Measurements from ENCODE around the gene IREB2. TPM values are rescaled to one million over a fixed set of nuclear protein-coding genes. Genes with fewer than 3 reads are reported as not detected.

Gene IREB2
- total RNA-seq, 2 donors from 2014 or later = 81.4 to 92.6 TPM

DNA sequence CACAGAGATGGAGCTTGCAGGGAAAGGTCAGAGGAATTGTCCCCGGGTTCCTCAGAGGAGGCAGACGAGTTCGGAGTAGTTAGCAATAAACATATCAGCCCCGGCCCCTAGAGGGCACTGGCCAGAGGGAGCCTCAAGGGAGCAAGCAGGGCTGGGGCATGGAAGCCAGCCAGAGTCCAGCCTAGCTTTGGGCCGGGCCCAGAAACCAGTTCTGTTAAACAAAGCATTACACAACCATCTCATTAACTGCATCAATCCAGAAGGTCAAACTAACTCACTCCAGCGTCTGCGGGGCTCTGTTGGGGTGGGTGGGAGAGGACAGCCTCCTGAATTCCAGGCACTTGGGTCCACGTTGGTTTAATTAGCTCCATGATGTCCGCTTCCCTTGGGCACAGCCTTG, 41.0 kb upstream of the IREB2 start:
- Mint-ChIP-seq H3K27me3 (ENCODE audit: insufficient read depth) (no peaks in the 10 kb centered on the region), H3K27ac (no peak overlapping the region), H3K4me1 (peaks cover 39% of the 10 kb centered on the region), H3K4me3 (no peak overlapping the region), H3K36me3 (ENCODE audit: low read depth) (no peaks in the 10 kb centered on the region), H3K9me3 (no peaks in the 10 kb centered on the region)
- TF ChIP-seq, protein P1, sequence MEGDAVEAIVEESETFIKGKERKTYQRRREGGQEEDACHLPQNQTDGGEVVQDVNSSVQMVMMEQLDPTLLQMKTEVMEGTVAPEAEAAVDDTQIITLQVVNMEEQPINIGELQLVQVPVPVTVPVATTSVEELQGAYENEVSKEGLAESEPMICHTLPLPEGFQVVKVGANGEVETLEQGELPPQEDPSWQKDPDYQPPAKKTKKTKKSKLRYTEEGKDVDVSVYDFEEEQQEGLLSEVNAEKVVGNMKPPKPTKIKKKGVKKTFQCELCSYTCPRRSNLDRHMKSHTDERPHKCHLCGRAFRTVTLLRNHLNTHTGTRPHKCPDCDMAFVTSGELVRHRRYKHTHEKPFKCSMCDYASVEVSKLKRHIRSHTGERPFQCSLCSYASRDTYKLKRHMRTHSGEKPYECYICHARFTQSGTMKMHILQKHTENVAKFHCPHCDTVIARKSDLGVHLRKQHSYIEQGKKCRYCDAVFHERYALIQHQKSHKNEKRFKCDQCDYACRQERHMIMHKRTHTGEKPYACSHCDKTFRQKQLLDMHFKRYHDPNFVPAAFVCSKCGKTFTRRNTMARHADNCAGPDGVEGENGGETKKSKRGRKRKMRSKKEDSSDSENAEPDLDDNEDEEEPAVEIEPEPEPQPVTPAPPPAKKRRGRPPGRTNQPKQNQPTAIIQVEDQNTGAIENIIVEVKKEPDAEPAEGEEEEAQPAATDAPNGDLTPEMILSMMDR (conservative IDR thresholded peaks at IDR 0.05) = peak; percentile 72
- WGBS, 2 experiments (ENCODE audit: insufficient coverage in 1 of 2, insufficient read length in 1 of 2) = 90 to 100% methylated on average over 1 to 9 of the region's 9 CpGs
- Histone ChIP-seq H3K9ac (ENCODE audit: extremely low read depth, low read length, poor library complexity, severe bottlenecking) (no peak overlapping the region), H3K4me1 (ENCODE audit: control insufficient read depth, insufficient read depth, low read length) (peaks cover 5% of the 10 kb centered on the region), H3K36me3 (ENCODE audit: control insufficient read depth, insufficient read depth, low read length) (no peaks in the 10 kb centered on the region), H3K9me3 (ENCODE audit: control insufficient read depth, low read length) (no peaks in the 10 kb centered on the region), H3K4me3 (ENCODE audit: low read length) (no peak overlapping the region), H3K27me3 (ENCODE audit: control insufficient read depth, insufficient read depth, low read length, poor library complexity, severe bottlenecking) (no peaks in the 10 kb centered on the region), H3K27ac (ENCODE audit: low read depth, low read length) (no peak overlapping the region)
- peak; percentile 87 for DNase-seq

DNA sequence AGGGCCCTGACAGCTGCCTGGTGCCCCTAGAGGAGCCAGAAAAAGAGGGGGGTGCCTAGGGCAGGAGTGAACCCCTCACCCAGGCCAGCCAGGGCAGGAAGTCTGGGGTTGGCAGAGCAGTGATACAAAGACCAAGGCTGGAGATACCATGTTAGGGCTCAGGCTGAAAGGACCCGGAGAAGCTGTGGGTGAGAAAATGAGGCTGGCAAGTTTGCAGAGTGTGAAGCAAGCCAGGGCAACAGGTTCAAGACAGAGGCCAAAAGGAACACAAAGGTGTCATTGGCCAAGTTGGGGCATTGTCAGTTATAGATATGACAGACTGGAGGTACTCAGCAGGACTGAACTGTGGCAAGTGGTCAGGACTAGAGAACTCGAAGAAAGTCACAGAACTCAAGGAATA, 40.6 kb upstream of the IREB2 start:
- Mint-ChIP-seq H3K27me3 (ENCODE audit: insufficient read depth) (no peaks in the 10 kb centered on the region), H3K27ac (no peak overlapping the region), H3K9me3 (no peaks in the 10 kb centered on the region), H3K4me1 (peaks cover 39% of the 10 kb centered on the region), H3K4me3 (no peak overlapping the region), H3K36me3 (ENCODE audit: low read depth) (no peaks in the 10 kb centered on the region)
- Histone ChIP-seq H3K9ac (ENCODE audit: extremely low read depth, low read length, poor library complexity, severe bottlenecking) (no peak overlapping the region), H3K4me3 (ENCODE audit: low read length) (no peak overlapping the region), H3K27ac (ENCODE audit: low read depth, low read length) (no peak overlapping the region), H3K9me3 (ENCODE audit: control insufficient read depth, low read length) (no peaks in the 10 kb centered on the region), H3K27me3 (ENCODE audit: control insufficient read depth, insufficient read depth, low read length, poor library complexity, severe bottlenecking) (no peaks in the 10 kb centered on the region), H3K4me1 (ENCODE audit: control insufficient read depth, insufficient read depth, low read length) (peaks cover 5% of the 10 kb centered on the region), H3K36me3 (ENCODE audit: control insufficient read depth, insufficient read depth, low read length) (no peaks in the 10 kb centered on the region)
- TF ChIP-seq, protein P1 (conservative IDR thresholded peaks at IDR 0.05) = no peak
- DNase-seq = no peak
- WGBS, 2 experiments (ENCODE audit: insufficient coverage in 1 of 2, insufficient read length in 1 of 2) = 95 to 100% methylated on average over 2 of the region's 2 CpGs

DNA sequence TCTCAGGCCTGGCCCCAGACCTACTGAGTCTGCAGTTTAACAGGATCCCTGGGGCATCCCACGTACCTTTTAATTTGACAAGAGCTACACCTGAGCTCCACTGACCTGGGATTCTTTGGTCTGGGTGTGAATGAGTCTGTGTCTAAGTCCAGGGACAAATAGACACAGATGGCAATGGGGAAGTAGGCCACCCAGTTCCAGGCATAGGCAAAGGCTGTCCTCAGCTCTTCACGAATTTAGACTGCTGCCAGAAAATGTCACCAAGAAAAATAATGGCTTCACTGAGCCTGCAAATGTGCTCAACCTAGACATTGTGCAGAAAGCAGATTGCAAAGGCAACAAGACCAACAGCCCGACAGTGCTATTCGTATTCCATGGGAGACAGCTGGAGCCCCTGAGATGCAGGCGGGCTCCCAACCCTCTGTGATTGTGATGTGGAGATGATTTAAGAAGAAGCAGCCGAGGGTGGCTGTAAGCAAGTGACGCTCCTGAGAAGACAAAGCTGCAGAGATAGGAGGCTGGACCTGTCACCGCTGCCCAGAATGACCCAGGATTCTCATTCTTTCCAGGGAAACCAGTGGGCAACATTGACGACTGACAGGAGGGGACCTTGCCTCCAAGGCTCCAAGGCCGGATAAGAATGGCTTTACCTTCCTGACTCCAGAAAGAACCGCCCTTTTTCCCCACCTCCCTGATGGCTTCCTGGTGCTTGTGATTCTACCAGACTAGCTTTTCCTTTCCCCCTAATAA, 39.8 kb upstream of the IREB2 start:
- no peaks in the 10 kb centered on the region for H3K27me3 ChIP-seq (ENCODE audit: control insufficient read depth, insufficient read depth, low read length, poor library complexity, severe bottlenecking)
- no peaks in the 10 kb centered on the region for H3K27me3 Mint-ChIP-seq (ENCODE audit: insufficient read depth)
- H3K36me3 Mint-ChIP-seq (ENCODE audit: low read depth) = no peaks in the 10 kb centered on the region
- H3K4me3 ChIP-seq (ENCODE audit: low read length) = no peak overlapping the region
- no peak overlapping the region for H3K27ac Mint-ChIP-seq
- TF ChIP-seq, protein P1 (conservative IDR thresholded peaks at IDR 0.05) = no peak
- no peak overlapping the region for H3K4me3 Mint-ChIP-seq
- no peaks in the 10 kb centered on the region for H3K36me3 ChIP-seq (ENCODE audit: control insufficient read depth, insufficient read depth, low read length)
- H3K4me1 ChIP-seq (ENCODE audit: control insufficient read depth, insufficient read depth, low read length) = peaks cover 5% of the 10 kb centered on the region
- WGBS, 2 experiments (ENCODE audit: insufficient coverage in 1 of 2, insufficient read length in 1 of 2) = 84 to 85% methylated on average over 10 to 11 of the region's 11 CpGs
- peaks cover 39% of the 10 kb centered on the region for H3K4me1 Mint-ChIP-seq
- no peaks in the 10 kb centered on the region for H3K9me3 Mint-ChIP-seq
- no peak overlapping the region for H3K9ac ChIP-seq (ENCODE audit: extremely low read depth, low read length, poor library complexity, severe bottlenecking)
- no peak for DNase-seq
- no peak overlapping the region for H3K27ac ChIP-seq (ENCODE audit: low read depth, low read length)
- H3K9me3 ChIP-seq (ENCODE audit: control insufficient read depth, low read length) = no peaks in the 10 kb centered on the region

All from endodermal cell (in vitro differentiated cells).